Kidney epithelial cell (primary cell): ENCODE measurements around the gene FBXW9. TPM values are rescaled to one million over a fixed set of nuclear protein-coding genes. Genes with fewer than 3 reads are reported as not detected.

ENCODE experiments used
- DNase-seq: peaks from one replicate; pipeline ENCODE4 v3.0.0-alpha.2; 2010; ENCODE audit warnings: low read depth
- H3K27me3 ChIP-seq: 2 replicates; pipeline ENCODE4 v1.6.0; 2011; ENCODE audit warnings: low read length; ENCODE audit not compliant: control insufficient read depth, insufficient read depth
- H3K36me3 ChIP-seq: 2 replicates; pipeline ENCODE4 v1.5.1; 2011; ENCODE audit warnings: low read length; ENCODE audit not compliant: control insufficient read depth, insufficient read depth
- H3K4me3 ChIP-seq: 2 replicates; pipeline ENCODE4 v1.5.1; 2011; ENCODE audit warnings: low read depth, mild to moderate bottlenecking, control low read depth, low read length
- total RNA-seq: library from RNA; depleted of rRNA; stranded (reverse); fragments of >200 nt; gene quantifications from 2 replicates; pipeline ENCODE4 v1.2.3, GENCODE V29; 2015
- TF ChIP-seq, protein P1 (sequence below): IDR thresholded peaks from 2 replicates; pipeline ENCODE4 v1.5.1; 2011; ENCODE audit warnings: mild to moderate bottlenecking, moderate library complexity, low read length, control low read depth, inconsistent platforms; ENCODE audit not compliant: insufficient read depth, poor library complexity, severe bottlenecking

FBXW9 gene
- total RNA-seq, 1 donor from 2014 or later, result 19.0 TPM

DNA sequence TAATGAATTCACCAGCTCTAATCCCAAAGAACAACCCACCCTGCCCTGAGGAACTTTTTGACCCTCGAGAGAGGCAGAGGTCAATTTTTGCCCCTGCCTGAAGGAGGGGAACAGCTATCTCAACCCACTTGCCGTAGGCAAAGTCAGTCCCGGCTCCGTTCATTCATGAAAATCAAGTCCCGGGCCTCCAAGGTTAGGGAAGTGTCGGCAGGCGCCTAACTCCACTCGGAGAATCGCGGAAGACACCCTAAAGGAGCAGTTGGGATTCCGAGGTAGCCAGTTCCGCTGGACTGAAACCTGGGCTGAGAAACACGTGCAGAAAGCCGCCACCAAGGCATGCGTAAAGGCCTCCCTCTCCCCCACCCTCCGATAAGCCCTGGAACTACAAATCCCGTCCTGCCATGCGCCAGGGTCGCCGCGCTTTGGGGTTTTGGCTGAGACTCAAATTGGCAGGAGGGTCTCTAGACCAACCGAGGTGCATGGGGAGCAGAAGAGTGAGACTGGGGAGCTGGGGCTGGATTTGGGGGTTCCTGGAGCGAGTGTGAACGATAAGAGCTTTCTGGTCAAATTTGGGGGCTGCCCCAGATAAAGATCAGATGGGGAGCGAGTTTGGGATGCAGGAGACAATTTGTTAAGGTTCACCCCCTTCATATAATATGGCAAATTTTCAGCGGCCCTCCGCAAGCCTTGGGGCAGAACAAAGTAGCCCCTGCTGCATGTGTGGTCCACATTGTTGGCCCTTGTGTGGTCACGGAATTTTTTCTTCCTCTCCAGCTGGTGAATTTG lies 27.4 kb upstream of the FBXW9 start, which contains the start of gene TNPO2:
Gene TNPO2, minus strand, starts transcription at position 292 of the 786 bp plus-strand sequence. CDS start 2,955 bp downstream, outside the sequence.
- TF ChIP-seq, protein P1, sequence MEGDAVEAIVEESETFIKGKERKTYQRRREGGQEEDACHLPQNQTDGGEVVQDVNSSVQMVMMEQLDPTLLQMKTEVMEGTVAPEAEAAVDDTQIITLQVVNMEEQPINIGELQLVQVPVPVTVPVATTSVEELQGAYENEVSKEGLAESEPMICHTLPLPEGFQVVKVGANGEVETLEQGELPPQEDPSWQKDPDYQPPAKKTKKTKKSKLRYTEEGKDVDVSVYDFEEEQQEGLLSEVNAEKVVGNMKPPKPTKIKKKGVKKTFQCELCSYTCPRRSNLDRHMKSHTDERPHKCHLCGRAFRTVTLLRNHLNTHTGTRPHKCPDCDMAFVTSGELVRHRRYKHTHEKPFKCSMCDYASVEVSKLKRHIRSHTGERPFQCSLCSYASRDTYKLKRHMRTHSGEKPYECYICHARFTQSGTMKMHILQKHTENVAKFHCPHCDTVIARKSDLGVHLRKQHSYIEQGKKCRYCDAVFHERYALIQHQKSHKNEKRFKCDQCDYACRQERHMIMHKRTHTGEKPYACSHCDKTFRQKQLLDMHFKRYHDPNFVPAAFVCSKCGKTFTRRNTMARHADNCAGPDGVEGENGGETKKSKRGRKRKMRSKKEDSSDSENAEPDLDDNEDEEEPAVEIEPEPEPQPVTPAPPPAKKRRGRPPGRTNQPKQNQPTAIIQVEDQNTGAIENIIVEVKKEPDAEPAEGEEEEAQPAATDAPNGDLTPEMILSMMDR, result no peak
- DNase-seq, result peak; percentile 21
- H3K27me3 ChIP-seq, result no peaks in the 10 kb centered on the region

DNA sequence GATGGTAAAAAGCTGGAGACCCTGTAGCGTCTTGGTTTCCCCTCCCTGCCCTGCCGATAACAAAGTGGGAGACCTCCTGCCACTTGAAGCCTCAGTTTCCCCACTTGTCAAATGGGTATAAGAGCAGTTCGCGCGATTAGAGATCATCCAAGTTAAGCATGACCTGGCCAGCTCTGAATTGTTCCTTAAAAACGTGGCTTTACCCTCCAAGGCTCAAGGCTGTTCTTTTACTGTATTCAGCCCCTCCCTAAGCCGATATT lies 26.9 kb upstream of the FBXW9 start:
- TF ChIP-seq, protein P1, result no peak
- DNase-seq, result no peak

More for the DNA sequence above, 27.4 kb upstream of the FBXW9 start, which contains the start of gene TNPO2:
- peak within 1 kb of the TSS; percentile 40 for H3K4me3 ChIP-seq
- H3K36me3 ChIP-seq, result peaks cover 4% of the 10 kb centered on the region

DNA sequence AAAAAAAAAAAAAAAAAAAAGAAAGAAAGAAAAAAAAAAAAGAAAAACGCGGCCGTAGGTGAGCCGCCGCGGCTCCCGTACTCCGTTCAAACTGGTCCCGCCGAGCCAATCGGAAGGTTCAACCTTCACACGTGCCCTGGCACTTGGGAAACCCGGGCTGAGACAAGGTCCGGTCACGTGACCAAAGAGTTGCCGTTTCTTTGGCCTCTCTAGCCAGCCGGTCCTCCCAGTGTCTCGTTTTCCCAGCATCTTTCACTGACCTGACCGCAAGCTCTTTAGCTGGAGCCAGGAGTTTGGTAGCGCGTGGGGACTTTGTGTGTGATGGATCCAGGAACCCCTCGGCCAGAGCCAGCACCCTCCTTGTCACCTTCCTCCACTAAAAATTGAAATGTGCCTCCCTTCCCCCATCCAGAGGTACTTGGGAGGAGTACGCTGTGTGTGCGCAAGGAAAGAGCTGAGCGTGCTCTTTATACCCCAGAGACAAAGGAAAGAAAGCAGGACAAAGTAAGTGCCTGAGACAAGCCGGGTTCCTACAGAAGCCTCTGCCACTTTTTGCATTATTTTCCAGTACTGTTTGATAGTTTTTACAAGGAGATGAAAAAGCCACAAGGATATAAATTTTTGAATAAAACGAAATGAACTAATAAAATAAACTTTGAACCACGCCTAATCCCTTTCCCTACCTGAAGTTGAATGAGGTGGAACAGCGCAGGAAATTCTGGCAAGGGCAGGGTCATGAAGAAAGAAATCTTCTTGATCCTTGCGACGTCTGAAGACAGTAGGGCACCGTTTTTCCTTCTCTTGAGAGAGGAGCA lies 26.3 kb upstream of the FBXW9 start:
- peaks cover 4% of the 10 kb centered on the region for H3K36me3 ChIP-seq
- H3K4me3 ChIP-seq, result peak overlapping the region; percentile 89
- peak; percentile 96 for DNase-seq
- TF ChIP-seq, protein P1, result no peak
- H3K27me3 ChIP-seq, result no peaks in the 10 kb centered on the region

More for the DNA sequence above, 26.9 kb upstream of the FBXW9 start:
- H3K4me3 ChIP-seq, result peak overlapping the region; percentile 40
- H3K27me3 ChIP-seq, result no peaks in the 10 kb centered on the region
- peaks cover 4% of the 10 kb centered on the region for H3K36me3 ChIP-seq

DNA sequence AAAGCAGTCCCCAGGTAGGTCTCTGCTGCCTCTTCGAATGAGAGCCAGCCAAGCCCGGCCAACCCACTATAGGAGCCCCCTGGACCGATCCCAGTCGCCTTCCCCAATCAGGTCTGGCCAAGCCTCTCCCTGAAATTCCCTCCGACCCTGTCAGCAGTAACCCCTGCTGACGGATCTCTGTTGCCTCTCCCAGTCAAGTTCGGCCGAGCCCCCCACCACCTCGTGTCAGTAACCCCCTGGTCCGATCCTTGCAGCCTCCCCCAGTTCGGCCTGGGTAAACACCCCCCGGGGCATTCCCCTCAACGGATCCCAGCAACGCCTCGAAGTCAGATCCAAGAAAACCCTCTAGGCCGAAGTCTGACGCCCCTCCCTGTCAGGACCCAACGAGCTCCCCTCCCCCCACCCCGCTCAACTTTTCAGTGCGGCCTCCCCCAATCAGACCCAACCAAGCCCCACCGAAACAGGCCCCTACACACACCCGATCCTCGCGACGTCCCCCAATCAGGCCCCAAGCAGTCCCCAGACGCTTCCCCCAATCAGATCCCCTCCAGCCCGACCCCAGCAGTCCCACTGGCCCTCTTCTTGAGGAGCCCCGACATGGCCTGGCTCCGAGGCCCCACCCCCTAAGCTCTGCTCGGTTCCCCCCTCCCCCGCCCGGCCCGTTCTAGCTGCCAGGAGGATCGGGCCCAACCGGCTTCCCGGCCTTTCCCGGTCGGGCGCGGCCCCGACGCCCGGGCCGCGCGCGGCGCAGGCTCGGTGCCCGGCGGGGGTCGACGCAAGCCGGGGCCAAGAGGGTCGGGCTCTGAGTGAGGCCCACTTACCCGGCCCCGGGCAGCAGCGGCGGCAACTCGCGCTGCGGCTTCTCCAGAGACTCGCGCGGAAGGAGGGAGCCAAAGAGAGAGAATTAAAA lies 25.5 kb upstream of the FBXW9 start:
- peak overlapping the region; percentile 89 for H3K4me3 ChIP-seq
- H3K36me3 ChIP-seq, result peaks cover 4% of the 10 kb centered on the region
- no peaks in the 10 kb centered on the region for H3K27me3 ChIP-seq
- TF ChIP-seq, protein P1, result no peak
- peak; percentile 19 for DNase-seq

DNA sequence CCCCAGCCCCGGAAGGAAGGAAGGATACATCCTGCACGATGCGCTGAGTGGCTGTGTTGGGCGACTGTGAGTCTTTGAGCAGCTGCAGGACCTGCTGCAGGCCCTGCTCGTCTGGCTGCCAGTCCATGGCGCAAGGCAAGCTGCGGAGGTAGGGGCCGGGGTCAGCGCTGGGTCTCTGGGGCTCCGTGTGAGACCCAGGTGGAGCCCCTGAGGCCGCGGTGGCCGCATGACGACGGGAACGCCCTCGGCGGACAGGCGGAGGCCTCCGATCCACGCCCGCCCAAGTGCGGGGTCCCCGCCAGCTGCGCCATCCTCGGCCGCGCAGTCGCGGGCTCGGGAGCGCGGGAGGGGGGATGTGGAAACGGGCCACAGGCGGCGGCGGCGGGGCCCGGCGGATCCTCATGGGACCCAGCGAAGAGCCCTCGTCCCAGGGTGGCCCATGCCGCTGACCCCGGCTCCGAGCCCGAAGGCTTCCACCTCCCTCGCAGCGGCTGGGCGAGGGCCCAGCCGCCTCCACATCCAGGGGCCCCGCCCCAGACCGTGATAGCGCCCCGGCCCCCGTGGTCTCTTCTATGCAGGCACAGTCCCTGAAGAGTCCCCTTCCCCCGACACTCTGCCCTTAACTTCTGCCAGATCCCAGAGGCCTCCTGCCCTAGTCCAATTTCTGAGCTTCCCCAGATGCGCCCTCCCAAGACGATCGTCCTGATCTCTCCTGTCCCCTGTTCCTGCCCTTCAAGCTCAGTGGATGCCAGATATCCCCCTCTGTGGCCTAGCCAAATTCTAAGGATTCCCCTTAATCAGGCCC lies 24.6 kb upstream of the FBXW9 start:
- TF ChIP-seq, protein P1, result no peak
- peaks cover 4% of the 10 kb centered on the region for H3K36me3 ChIP-seq
- H3K4me3 ChIP-seq, result peak overlapping the region; percentile 89
- H3K27me3 ChIP-seq, result no peaks in the 10 kb centered on the region
- no peak for DNase-seq
